Liver (tissue), 9 donors: ENCODE results near the gene RPE65. TPM values are rescaled to one million over a fixed set of nuclear protein-coding genes. Genes with fewer than 3 reads are reported as not detected.

ENCODE experiments used
- DNase-seq: peaks from one replicate; pipeline ENCODE4 v3.0.0-alpha.2; 2017; ENCODE audit warnings: low spot score
- H3K27ac ChIP-seq, 2 donors: one replicate each; pipeline ENCODE4 v1.7.0; 2013; ENCODE audit warnings: inconsistent platforms in 2 of 2, low read length in 2 of 2, control low read depth in 1 of 2, low read depth in 1 of 2, mild to moderate bottlenecking in 1 of 2
- H3K27me3 ChIP-seq, 4 donors: one replicate each; pipeline versions ENCODE4 v1.6.1 to v1.7.0; 2013; ENCODE audit warnings: low read length in 3 of 4, inconsistent platforms in 1 of 4, mild to moderate bottlenecking in 1 of 4, moderate library complexity in 1 of 4; ENCODE audit not compliant: control insufficient read depth in 4 of 4, insufficient read depth in 4 of 4
- H3K36me3 ChIP-seq, 4 donors: one replicate each; pipeline versions ENCODE4 v1.6.1 to v1.7.0; 2013; ENCODE audit warnings: low read length in 3 of 4, mild to moderate bottlenecking in 3 of 4, low read depth in 1 of 4, moderate library complexity in 1 of 4; ENCODE audit not compliant: control insufficient read depth in 4 of 4, insufficient read depth in 3 of 4
- H3K4me1 ChIP-seq, 4 donors: one replicate each; pipeline versions ENCODE4 v1.6.1 to v1.7.0; 2013; ENCODE audit warnings: low read length in 3 of 4, mild to moderate bottlenecking in 3 of 4, moderate library complexity in 1 of 4; ENCODE audit not compliant: control insufficient read depth in 4 of 4, insufficient read depth in 4 of 4
- H3K4me3 ChIP-seq, 3 donors: one replicate each; pipeline versions ENCODE4 v1.6.1 to v1.7.0; 2013; ENCODE audit warnings: low read length in 3 of 3, control low read depth in 1 of 3, low read depth in 1 of 3, mild to moderate bottlenecking in 1 of 3
- H3K9ac ChIP-seq, 2 donors: one replicate each; pipeline ENCODE4 v1.7.0; 2013; ENCODE audit warnings: low read length in 2 of 2, mild to moderate bottlenecking in 2 of 2, moderate library complexity in 2 of 2, control low read depth in 1 of 2, low read depth in 1 of 2
- H3K9me3 ChIP-seq, 4 donors: one replicate each; pipeline versions ENCODE4 v1.6.1 to v1.7.0; 2013; ENCODE audit warnings: low read length in 3 of 4; ENCODE audit not compliant: control insufficient read depth in 4 of 4
- ATF3 ChIP-seq: IDR thresholded peaks from 2 replicates; pipeline ENCODE4 v1.6.1; 2016; ENCODE audit warnings: antibody characterized with exemption
- CTCF ChIP-seq: fragments of 150-350 bp; IDR thresholded peaks from 2 replicates; pipeline ENCODE4 v1.5.1; 2017; ENCODE audit warnings: improper control_type of control experiment, low read depth, low read length; ENCODE audit not compliant: missing input control
- EGR1 ChIP-seq, 2 donors: IDR thresholded peaks; 2 replicates each; pipeline ENCODE4 v1.6.1; 2016 to 2018; ENCODE audit warnings: antibody characterized with exemption in 2 of 2, low read depth in 2 of 2
- FOXA1 ChIP-seq: IDR thresholded peaks from 2 replicates; pipeline ENCODE4 v1.6.1; 2016; ENCODE audit warnings: antibody characterized with exemption
- FOXA2 ChIP-seq: IDR thresholded peaks from 2 replicates; pipeline ENCODE4 v1.6.1; 2016; ENCODE audit warnings: antibody characterized with exemption
- GABPA ChIP-seq, 2 donors: IDR thresholded peaks in 1 of 2; conservative IDR thresholded peaks in 1 of 2; 2 replicates each; pipeline ENCODE4 v1.6.1; 2016; ENCODE audit warnings: antibody characterized with exemption in 2 of 2, mild to moderate bottlenecking in 1 of 2, moderate library complexity in 1 of 2
- HNF4A ChIP-seq, 2 donors: conservative IDR thresholded peaks; 2 replicates each; pipeline ENCODE4 v1.6.1; 2016; ENCODE audit warnings: antibody characterized with exemption in 2 of 2, mild to moderate bottlenecking in 2 of 2
- HNF4G ChIP-seq: IDR thresholded peaks from 2 replicates; pipeline ENCODE4 v1.6.1; 2016; ENCODE audit warnings: antibody characterized with exemption
- JUND ChIP-seq, 2 donors: IDR thresholded peaks; 2 replicates each; pipeline ENCODE4 v1.6.1; 2016; ENCODE audit warnings: antibody characterized with exemption in 2 of 2
- MAX ChIP-seq: IDR thresholded peaks from 2 replicates; pipeline ENCODE4 v1.6.1; 2016; ENCODE audit warnings: antibody characterized with exemption
- NR2F2 ChIP-seq: IDR thresholded peaks from 2 replicates; pipeline ENCODE4 v1.6.1; 2016; ENCODE audit warnings: antibody characterized with exemption
- RAD21 ChIP-seq, 2 donors: IDR thresholded peaks; 2 replicates each; pipeline ENCODE4 v1.6.1; 2016; ENCODE audit warnings: antibody characterized with exemption in 2 of 2, mild to moderate bottlenecking in 2 of 2
- REST ChIP-seq: IDR thresholded peaks from 2 replicates; pipeline ENCODE4 v1.6.1; 2016; ENCODE audit warnings: antibody characterized with exemption, mild to moderate bottlenecking
- SP1 ChIP-seq: IDR thresholded peaks from 2 replicates; pipeline ENCODE4 v1.6.1; 2018; ENCODE audit warnings: antibody characterized with exemption, mild to moderate bottlenecking
- TAF1 ChIP-seq: conservative IDR thresholded peaks from 2 replicates; pipeline ENCODE4 v1.6.1; 2016; ENCODE audit warnings: antibody characterized with exemption, mild to moderate bottlenecking
- YY1 ChIP-seq: IDR thresholded peaks from 2 replicates; pipeline ENCODE4 v1.6.1; 2016; ENCODE audit warnings: antibody characterized with exemption, mild to moderate bottlenecking
- ZBTB33 ChIP-seq: IDR thresholded peaks from 2 replicates; pipeline ENCODE4 v1.6.1; 2016; ENCODE audit warnings: antibody characterized with exemption
- WGBS: extraction: QIAGEN DNeasy Blood & Tissue Kit; methylation state at CpG from one replicate; pipeline ENCODE4 v1.1.7; 2013; 5-methylcytosine and 5-hydroxymethylcytosine counted together
- polyA plus RNA-seq, 2 donors: library from polyadenylated mRNA; stranded (reverse) in 1 of 2; unstranded in 1 of 2; fragments of 200-250 nt in 1 of 2; fragments of >200 nt in 1 of 2; fragmentation: Nextera tagmentation in 1 of 2; extraction: Ambion mirVana in 1 of 2; gene quantifications; one replicate each; pipeline versions ENCODE4 v1.2.1 to v1.2.3, GENCODE V29; 2013 to 2015
- total RNA-seq, 2 donors: library from RNA; depleted of rRNA; stranded (reverse); fragments of >200 nt; gene quantifications; one replicate each; pipeline ENCODE4 v1.2.3, GENCODE V29; 2014
- donor health status: healthy.
- donor health status: healthy.
- donor health status: healthy.
- donor health status: healthy.
- donor health status: healthy.

Gene RPE65
- total and polyA plus RNA-seq, 4 donors: not detected

GRCh38 chr1:68459796-68460195, 10.0 kb upstream of the RPE65 start:
- no peaks in the 10 kb centered on the region for H3K36me3 ChIP-seq
- no peaks in the 10 kb centered on the region for H3K4me1 ChIP-seq
- WGBS: 82% methylated on average over 1 of the region's 1 CpG
- no peak overlapping the region for H3K9ac ChIP-seq
- TF ChIP-seq TAF1 (no peak), FOXA2 (no peak), CTCF (no peak), ATF3 (no peak), YY1 (no peak), HNF4A (conservative IDR thresholded peaks at IDR 0.05) (no peak), JUND (IDR thresholded peaks at IDR 0.05) (no peak), REST (no peak), EGR1 (IDR thresholded peaks at IDR 0.05; ENCODE audit: low read depth in 2 of 2) (no peak), RAD21 (IDR thresholded peaks at IDR 0.05) (no peak), MAX (no peak), SP1 (no peak), GABPA (IDR thresholded peaks at IDR 0.05 in 1 of 2, conservative IDR thresholded peaks at IDR 0.05 in 1 of 2) (no peak), NR2F2 (no peak), FOXA1 (no peak), ZBTB33 (no peak)
- peaks cover 2 to 4% (median 2%) of the 10 kb centered on the region in 4 donors for H3K9me3 ChIP-seq
- H3K4me3 ChIP-seq: no peak overlapping the region
- H3K27ac ChIP-seq: no peak overlapping the region
- peaks cover 0 to 4% (median 0%) of the 10 kb centered on the region in 4 donors for H3K27me3 ChIP-seq
- no peak for DNase-seq

GRCh38 chr1:68459091-68459490, 9.3 kb upstream of the RPE65 start:
- Histone ChIP-seq H3K9ac (no peak overlapping the region), H3K4me3 (no peak overlapping the region), H3K36me3 (no peaks in the 10 kb centered on the region), H3K27ac (no peak overlapping the region), H3K9me3 (peaks cover 2 to 4% (median 2%) of the 10 kb centered on the region in 4 donors), H3K4me1 (no peaks in the 10 kb centered on the region), H3K27me3 (peaks cover 0 to 4% (median 0%) of the 10 kb centered on the region in 4 donors)
- WGBS: 80% methylated on average over 2 of the region's 2 CpGs
- no peak for DNase-seq
- TF ChIP-seq ZBTB33: no peak
- no peak for TF ChIP-seq CTCF
- no peak for TF ChIP-seq JUND (IDR thresholded peaks at IDR 0.05)
- TF ChIP-seq YY1: no peak
- no peak for TF ChIP-seq FOXA2
- TF ChIP-seq ATF3: no peak
- TF ChIP-seq EGR1 (IDR thresholded peaks at IDR 0.05; ENCODE audit: low read depth in 2 of 2): no peak
- TF ChIP-seq HNF4G: no peak
- no peak for TF ChIP-seq GABPA (IDR thresholded peaks at IDR 0.05 in 1 of 2, conservative IDR thresholded peaks at IDR 0.05 in 1 of 2)
- TF ChIP-seq RAD21 (IDR thresholded peaks at IDR 0.05): no peak
- no peak for TF ChIP-seq TAF1
